RWPE1 (cell line): Measurements from ENCODE around the gene DUSP15.

Experiments
- CTCF ChIA-PET: fragments of 350-600 bp; sonication (Branson Sonifier 250); formaldehyde crosslinking; extraction: SDS; loops from one replicate; lab custom pipeline; 2021; lab: Yijun Ruan, JAX
- POLR2A ChIA-PET: fragments of 400-600 bp; formaldehyde crosslinking; extraction: SDS; loops from one replicate; lab custom pipeline; 2020; ENCODE audit warnings: antibody characterized with exemption; ENCODE audit not compliant: low non-redundant PET; lab: Yijun Ruan, JAX
- DNase-seq: peaks from one replicate; pipeline ENCODE4 v3.0.0; 2012; ENCODE audit warnings: low spot score
- H3K27ac ChIP-seq: fragments of 450-650 bp; 2 replicates; pipeline ENCODE4 v1.5.1; 2017
- TF ChIP-seq, protein P1 (sequence below): fragments of 450-650 bp; conservative IDR thresholded peaks from 2 replicates; pipeline ENCODE4 v1.5.1; 2017; ENCODE audit warnings: low read depth, mild to moderate bottlenecking

The DUSP15 gene

DNA sequence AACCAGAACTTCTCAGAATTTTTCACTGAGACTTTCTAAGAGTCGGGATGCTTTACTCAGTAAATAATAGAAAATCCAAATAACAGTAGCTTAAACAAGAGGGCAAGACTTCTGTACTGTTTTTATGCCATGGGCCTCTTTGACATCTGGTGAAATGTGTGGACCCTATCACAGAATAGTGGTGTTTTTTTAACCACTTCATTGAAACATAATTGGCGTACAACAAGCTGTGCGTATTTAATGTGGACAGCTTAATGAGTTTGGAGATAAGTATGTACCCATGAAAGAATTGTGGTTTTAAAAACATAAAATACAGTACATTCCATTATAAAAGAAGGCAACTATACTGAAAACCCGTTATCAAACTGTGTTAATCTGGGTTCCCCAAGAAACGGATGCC, 43.8 kb upstream of the DUSP15 start:
- no peak for DNase-seq
- H3K27ac ChIP-seq, result no peak overlapping the region
- ChIA-PET CTCF (interaction anchor here (0.9 kb wide), 1 partner anchor 38 kb away, joined by 4 read pairs; the partner anchor contains the start of gene PDRG1), POLR2A (no interaction called here)
- TF ChIP-seq, protein P1, sequence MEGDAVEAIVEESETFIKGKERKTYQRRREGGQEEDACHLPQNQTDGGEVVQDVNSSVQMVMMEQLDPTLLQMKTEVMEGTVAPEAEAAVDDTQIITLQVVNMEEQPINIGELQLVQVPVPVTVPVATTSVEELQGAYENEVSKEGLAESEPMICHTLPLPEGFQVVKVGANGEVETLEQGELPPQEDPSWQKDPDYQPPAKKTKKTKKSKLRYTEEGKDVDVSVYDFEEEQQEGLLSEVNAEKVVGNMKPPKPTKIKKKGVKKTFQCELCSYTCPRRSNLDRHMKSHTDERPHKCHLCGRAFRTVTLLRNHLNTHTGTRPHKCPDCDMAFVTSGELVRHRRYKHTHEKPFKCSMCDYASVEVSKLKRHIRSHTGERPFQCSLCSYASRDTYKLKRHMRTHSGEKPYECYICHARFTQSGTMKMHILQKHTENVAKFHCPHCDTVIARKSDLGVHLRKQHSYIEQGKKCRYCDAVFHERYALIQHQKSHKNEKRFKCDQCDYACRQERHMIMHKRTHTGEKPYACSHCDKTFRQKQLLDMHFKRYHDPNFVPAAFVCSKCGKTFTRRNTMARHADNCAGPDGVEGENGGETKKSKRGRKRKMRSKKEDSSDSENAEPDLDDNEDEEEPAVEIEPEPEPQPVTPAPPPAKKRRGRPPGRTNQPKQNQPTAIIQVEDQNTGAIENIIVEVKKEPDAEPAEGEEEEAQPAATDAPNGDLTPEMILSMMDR, result no peak

DNA sequence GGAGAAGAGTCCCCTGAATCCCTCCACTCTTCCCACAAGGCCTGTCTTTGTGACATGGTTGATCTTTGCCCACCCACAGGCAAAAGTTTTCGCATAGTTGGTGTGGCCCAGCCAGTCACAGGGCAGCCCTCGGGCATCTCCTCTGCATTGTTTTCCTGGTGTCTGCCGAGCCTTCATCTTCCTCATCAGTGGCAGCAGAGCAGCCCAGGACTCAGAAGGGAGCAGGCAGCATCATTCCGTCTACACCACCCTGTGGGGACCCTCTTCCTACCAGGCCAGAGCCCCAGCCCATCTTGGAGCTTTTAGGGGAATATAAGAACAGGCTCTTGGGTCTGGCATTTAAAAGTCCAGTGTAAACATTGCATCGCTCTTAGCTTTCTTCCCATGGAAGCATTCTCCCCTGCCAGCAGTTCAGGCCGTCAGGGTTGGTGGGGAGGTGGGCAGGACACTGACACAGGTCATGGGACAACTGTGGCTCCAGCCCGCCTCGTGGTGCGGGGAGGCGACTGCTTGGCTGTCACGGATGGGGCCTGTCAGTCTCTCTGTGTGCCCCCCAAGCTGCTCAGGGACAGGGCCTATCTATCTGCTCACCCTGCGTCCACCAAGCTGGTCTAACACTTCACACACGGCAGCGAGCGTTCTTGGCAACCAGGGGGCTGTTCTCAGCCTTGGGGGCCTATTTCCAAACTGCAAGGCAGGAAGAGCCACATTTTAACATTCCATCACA, 43.3 kb upstream of the DUSP15 start:
- no peak for DNase-seq
- ChIA-PET CTCF (interaction anchor here (0.9 to 1.8 kb wide), 2 partner anchors 14 to 38 kb away, joined by 4 read pairs; partner anchors contain the start of gene PDRG1), POLR2A (no interaction called here)
- TF ChIP-seq, protein P1, result no peak
- no peak overlapping the region for H3K27ac ChIP-seq

DNA sequence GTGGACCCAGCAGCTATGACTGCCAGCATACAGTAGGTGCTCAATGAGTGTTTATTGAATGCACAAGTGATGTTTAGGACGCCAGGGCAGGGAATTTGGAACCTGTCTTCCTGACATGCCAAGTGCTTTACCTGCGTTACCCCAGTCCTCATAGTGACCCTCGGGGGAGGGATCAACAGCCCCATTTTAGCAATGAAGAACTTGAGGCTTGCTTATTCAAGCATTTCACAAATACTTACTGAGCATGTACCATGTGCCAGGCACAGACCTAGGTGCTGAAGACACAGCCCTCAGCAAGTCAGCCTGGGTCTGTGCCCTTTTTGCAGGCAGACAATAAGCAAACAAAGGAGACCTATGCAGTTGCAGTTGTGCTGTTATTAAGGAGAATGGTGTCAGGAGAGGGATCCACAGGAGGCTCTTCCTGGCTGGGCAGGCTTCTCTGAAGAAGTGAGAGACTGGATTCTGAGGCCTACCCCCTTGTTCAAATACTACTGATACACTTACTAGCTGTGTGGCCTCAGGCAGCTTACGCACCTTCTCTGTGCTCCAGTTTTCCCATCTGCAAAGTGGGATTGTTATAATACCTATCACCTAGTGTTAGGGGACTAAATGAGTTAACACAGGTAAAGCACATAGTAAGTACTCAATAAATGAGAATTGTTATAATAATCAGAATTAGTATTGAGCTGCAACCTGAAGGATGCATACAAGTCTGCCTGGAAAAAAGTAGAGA, 39.9 kb upstream of the DUSP15 start:
- CTCF ChIA-PET, result interaction anchor here (0.6 to 1.3 kb wide), 4 partner anchors 38 to 305 kb away, joined by 3 to 4 read pairs (median 4); no protein-coding TSS in a partner anchor
- TF ChIP-seq, protein P1, result no peak
- POLR2A ChIA-PET, result no interaction called here
- no peak overlapping the region for H3K27ac ChIP-seq
- DNase-seq, result no peak

DNA sequence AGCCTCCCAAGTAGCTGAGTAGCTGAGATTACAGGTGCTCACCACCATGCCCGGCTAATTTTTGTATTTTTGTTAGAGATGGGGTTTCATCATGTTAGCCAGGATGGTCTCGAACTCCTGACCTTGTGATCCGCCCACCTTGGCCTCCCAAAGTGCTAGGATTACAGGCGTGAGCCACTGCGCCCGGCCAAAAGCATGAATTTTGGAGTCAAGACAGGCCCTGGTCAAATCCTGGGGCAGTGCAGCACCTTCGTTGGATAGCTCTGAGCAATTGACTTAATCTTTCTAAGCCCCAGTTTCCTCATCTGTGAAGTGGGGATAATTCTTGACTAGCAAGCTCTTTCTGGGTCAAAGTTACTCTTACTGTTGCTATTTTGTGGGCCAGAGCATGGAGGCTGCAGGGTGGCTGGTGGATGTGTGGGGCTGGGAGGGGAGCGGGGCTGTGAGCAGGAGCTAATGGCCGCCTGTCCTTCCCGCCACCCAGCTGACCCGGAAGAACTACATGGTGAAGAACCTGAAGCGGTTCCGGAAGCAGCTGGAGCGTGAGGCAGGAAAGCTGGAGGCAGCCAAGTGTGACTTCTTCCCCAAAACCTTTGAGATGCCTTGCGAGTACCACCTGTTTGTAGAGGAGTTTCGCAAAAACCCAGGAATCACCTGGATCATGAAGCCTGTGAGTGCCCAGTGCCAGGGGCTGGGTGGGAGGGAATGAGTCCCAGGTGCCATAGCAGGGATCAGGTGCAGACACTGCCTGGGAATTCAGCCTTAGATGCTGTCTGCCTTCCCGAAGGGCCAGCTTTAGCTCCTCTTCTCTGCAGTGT, 39.1 kb upstream of the DUSP15 start:
- TF ChIP-seq, protein P1, result no peak

DNA sequence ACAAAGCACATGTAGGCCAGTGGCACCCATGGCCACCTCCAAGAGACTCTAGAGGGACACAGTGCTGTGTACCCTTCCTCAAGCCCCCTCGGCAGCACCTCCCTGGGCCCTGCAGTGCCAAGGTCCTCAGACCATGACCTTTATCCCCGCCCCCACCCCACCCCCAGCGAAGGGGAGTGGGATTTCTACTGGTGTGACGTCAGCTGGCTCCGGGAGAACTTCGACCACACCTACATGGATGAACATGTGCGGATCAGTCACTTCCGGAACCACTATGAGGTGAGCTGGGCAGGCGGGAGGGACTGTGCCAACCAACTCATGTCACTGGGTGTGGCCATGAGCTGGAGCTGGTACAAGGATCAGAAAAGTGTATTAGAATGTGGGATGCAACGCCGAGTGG, 38.1 kb upstream of the DUSP15 start:
- ChIA-PET CTCF (interaction anchor here (1.3 kb wide), 1 partner anchor 56 kb away, joined by 3 read pairs; no protein-coding TSS in a partner anchor), POLR2A (no interaction called here)
- H3K27ac ChIP-seq, result no peak overlapping the region
- TF ChIP-seq, protein P1, result no peak
- DNase-seq, result no peak

More for the DNA sequence above, 39.1 kb upstream of the DUSP15 start:
- CTCF ChIA-PET, result interaction anchor here (0.6 to 1.3 kb wide), 3 partner anchors 38 to 57 kb away, joined by 3 to 4 read pairs (median 3); no protein-coding TSS in a partner anchor
- POLR2A ChIA-PET, result no interaction called here
- DNase-seq, result no peak
- H3K27ac ChIP-seq, result no peak overlapping the region

DNA sequence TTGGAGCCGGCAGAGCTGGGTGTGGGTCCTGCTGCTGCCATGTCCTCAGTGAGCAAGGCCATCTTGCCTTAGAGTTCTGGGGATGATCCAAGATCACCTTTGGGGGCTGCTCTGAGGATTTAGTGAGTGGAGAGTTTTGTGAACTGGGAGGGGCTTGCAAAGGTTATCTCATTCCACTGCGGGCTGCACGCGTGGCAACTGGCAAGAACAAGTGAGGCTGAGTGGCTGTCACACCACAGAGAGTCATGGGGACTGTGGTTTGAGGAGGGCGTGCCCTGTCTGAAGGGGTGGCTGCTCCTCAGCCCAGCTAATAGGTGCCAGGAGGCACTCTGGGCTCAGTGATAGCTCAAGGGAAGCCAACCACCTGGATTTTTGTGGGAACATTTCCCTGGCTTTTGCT, 37.7 kb upstream of the DUSP15 start:
- no peak overlapping the region for H3K27ac ChIP-seq
- no peak for DNase-seq
- POLR2A ChIA-PET, result no interaction called here
- CTCF ChIA-PET, result no interaction called here
- TF ChIP-seq, protein P1, result no peak
